GM12801 (cell line): ENCODE results near the gene MYDGF.

Experiments used
- TF ChIP-seq, protein P1 (sequence below): IDR thresholded peaks from one replicate; pipeline ENCODE4 v1.5.1; 2011; ENCODE audit warnings: control low read depth; ENCODE audit not compliant: insufficient read length; ENCODE audit errors: extremely low read depth

Gene MYDGF

DNA sequence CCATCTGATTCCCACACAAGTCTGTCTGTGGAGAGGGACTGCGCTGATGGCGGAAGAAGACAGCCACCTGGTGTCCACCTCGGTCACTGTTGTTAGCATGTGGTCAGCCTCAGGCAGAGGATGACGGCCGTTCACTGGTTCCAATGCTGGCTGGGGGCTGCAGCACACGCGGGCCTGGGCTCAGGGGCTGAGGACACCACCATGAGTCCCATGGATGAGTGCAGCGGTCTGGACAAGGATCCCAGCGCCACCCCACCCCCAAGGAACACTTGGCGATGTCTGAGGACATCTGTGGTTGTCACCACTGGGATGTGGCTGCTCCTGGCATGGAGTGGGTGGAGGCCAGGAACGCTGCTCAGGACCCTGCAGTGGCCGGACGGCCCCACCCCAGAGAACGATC is 42.6 kb upstream of the MYDGF start:
- TF ChIP-seq, protein P1, sequence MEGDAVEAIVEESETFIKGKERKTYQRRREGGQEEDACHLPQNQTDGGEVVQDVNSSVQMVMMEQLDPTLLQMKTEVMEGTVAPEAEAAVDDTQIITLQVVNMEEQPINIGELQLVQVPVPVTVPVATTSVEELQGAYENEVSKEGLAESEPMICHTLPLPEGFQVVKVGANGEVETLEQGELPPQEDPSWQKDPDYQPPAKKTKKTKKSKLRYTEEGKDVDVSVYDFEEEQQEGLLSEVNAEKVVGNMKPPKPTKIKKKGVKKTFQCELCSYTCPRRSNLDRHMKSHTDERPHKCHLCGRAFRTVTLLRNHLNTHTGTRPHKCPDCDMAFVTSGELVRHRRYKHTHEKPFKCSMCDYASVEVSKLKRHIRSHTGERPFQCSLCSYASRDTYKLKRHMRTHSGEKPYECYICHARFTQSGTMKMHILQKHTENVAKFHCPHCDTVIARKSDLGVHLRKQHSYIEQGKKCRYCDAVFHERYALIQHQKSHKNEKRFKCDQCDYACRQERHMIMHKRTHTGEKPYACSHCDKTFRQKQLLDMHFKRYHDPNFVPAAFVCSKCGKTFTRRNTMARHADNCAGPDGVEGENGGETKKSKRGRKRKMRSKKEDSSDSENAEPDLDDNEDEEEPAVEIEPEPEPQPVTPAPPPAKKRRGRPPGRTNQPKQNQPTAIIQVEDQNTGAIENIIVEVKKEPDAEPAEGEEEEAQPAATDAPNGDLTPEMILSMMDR: no peak

DNA sequence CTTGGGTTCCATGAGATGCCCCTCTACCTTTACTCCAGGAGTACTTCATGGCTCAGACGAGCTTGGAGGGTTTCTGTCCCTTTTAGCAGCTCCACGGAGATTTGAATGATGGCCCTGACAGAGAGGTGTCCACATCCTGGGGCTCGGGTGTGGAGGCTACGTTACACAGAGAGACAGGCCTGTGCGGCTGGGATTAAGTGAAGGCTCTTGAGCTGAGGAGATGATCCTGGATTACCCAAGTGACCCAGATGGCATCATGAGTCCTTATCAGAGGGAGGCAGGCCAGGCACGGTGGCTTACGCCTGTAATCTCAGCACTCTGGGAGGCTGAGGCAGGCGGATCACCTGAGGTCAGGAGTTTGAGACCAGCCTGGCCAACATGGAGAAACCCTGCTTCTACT is 41.1 kb upstream of the MYDGF start:
- TF ChIP-seq, protein P1: no peak

DNA sequence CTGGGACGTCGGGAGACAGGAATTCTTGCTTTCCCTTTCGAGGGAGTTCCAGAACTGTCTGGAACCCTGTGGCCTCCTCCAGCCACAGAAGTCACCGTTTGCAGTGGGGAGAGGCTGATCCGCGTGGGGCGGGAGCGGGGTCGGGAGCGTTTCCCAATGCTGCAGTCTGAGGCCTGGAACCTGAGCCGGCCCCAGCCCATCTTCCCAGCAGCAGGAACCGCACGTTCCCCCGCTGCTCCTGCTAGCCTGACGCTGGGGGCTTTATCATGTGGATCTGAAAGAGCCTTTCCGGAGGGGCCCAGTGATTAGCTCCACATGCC is 40.1 kb upstream of the MYDGF start:
- TF ChIP-seq, protein P1: no peak

DNA sequence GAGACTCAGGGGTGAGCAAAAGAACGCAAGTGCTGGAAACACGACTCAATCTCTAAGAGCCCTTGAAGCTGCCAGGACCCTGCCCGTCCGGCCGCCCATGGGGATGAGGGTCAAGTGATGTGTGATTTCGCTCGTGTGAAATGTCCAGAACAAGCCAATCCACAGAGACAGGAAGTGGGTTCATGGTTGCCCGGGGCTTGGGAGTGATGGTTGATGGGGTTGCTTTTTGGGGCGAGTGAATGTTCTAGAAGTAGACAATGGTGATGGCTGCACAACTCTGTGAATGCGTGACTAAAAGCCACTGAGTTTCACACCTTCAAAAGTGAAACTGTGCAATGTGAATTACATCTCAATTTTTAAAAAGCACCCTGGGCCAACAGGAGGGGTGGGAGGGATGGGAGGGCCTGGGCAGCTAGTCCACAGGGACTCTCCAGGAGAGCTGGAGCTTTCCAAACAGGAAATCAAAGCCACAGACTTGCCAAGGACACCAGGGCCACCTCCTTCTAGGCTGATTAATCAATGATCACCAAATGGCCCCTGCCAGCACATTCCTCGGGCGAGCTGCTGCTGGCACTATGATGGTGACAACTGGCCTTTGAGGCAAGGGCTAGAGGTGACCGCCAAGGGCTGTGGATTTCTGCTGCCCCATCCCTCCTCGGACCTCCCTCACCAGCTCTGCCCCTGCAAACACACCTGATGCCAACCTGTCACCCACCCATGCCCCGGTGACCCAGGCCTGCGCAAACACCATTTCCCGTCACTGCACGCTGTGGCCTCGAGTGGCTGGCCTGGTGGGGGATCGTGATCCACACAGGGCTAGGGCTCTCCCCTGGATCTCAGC is 39.5 kb upstream of the MYDGF start:
- TF ChIP-seq, protein P1: no peak

DNA sequence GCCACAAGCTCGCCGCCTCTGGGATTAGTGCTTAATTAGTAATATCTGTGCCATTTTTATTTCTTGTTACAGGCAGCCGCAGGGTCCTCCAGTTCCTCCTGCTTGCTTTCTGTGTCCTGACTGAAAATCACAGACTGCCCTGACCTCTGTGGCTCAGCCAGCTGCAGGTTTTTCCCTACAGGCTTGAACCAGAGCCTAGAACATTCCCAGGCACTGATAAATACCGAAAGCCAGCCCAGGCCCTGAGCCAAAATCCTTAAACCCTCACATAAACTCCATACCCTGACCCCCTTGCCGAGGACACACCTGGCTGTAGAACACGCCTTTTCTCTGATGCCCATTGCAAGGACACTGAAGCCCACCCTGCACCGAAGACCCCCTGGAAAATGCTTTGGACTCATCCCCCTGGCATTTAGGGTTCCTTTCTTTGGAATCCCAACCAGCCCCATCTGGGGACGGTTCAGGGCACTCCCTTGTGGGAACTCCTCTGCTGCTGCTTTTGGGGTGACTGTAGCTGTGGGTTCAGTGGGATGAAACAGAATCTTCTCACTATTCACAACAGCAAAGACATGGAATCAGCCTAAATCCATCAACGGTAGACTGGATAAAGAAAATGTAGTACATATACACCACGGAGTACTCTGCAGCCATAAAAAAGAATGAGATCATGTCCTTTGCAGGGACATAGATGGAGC is 38.0 kb upstream of the MYDGF start:
- TF ChIP-seq, protein P1: no peak

DNA sequence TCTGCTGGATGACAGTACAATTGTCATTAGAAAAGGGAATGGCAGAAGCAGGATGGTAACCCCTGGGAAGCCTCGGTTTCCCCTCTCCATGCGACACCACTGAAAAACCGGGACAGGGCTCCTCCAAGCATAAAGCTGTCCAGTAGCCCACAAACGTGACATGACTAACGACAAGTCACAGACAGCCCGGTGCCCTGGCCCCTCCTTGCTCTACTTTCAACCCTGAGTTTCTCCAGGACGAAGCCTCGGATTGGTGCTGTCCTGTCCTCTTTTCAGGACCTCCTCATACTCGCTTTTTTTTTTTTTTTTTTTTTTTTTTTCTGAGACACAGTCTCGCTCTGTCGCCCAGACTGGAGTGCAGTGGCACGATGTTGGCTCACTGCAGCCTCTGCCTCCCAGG is 37.2 kb upstream of the MYDGF start:
- TF ChIP-seq, protein P1: no peak

DNA sequence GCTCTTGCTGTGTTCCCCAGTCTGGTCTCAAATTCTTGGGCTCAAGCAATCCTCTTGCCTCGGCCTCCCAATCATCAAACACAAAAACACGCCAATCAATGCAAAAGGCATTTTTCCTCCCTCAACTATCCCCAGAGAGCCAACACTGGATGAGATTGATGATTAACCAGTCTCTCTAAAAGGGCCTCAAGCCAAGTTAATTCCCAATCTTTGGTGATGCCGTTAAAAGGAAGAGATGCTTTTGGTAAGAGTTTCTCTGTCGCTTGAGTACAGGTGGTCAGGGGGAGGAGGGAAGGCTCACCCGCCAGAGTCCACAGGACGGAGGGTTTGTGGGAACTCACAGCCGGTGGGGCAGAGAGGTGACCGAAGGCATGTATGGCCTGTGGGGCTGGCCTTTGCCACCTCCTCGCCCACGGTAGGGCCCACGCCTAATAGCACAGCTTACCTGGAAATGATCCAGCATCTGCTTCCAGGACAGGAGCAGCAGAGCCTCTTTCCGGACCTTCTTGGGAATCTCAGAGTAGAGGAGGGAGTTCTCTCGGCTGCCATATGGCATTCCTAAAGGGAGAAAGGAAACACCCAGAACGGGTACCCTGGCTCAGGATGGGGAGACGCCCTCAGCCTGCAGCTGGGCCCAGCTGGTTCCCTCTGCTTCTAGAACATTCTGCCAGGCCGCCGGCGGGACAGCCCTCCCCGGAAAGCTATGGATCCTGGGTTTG is 35.4 kb upstream of the MYDGF start:
- TF ChIP-seq, protein P1: no peak
